ENCODE measurements around the gene ZDHHC1. TPM values are rescaled to one million over a fixed set of nuclear protein-coding genes. Genes with fewer than 3 reads are reported as not detected.

Gene ZDHHC1
- polyA plus RNA-seq, 4 donors = 13.2 to 16.8 (median 14.4) TPM

GRCh38 chr16:67413978-67414911, 2.0 kb downstream of the ZDHHC1 start:
- no peak for DNase-seq (ENCODE audit: low read depth in 4 of 4, low spot score in 3 of 4)

- DNase-seq (ENCODE audit: low read depth in 4 of 4, low spot score in 3 of 4) = no peak
These were observed 4.0 kb downstream of the ZDHHC1 start for GRCh38 chr16:67412294-67412693.

GRCh38 chr16:67411339-67411738, 4.9 kb downstream of the ZDHHC1 start:
- DNase-seq (ENCODE audit: low read depth in 4 of 4, low spot score in 3 of 4) = no peak

GRCh38 chr16:67409631-67410030, 6.6 kb downstream of the ZDHHC1 start:
- DNase-seq (ENCODE audit: low read depth in 4 of 4, low spot score in 3 of 4) = no peak

GRCh38 chr16:67407788-67408452, 8.4 kb downstream of the ZDHHC1 start:
- DNase-seq (ENCODE audit: low read depth in 4 of 4, low spot score in 3 of 4) = no peak

GRCh38 chr16:67407176-67407787, 9.0 kb downstream of the ZDHHC1 start:
- DNase-seq (ENCODE audit: low read depth in 4 of 4, low spot score in 3 of 4) = no peak

GRCh38 chr16:67406111-67406971, 9.9 kb downstream of the ZDHHC1 start:
- DNase-seq (ENCODE audit: low read depth in 4 of 4, low spot score in 3 of 4) = no peak

GRCh38 chr16:67405336-67405735, 10.9 kb downstream of the ZDHHC1 start:
- no peak for DNase-seq (ENCODE audit: low read depth in 4 of 4, low spot score in 3 of 4)

GRCh38 chr16:67404740-67405226, 11.5 kb downstream of the ZDHHC1 start:
- DNase-seq (ENCODE audit: low read depth in 4 of 4, low spot score in 3 of 4) = no peak

GRCh38 chr16:67403976-67404555, 12.2 kb downstream of the ZDHHC1 start:
- no peak for DNase-seq (ENCODE audit: low read depth in 4 of 4, low spot score in 3 of 4)

- no peak for DNase-seq (ENCODE audit: low read depth in 4 of 4, low spot score in 3 of 4)
These were observed 15.4 kb downstream of the ZDHHC1 start for GRCh38 chr16:67400901-67401300.

- no peak for DNase-seq (ENCODE audit: low read depth in 4 of 4, low spot score in 3 of 4)
These were observed 16.2 kb downstream of the ZDHHC1 start for GRCh38 chr16:67399749-67400704.

GRCh38 chr16:67399218-67399733, 17.0 kb downstream of the ZDHHC1 start:
- no peak for DNase-seq (ENCODE audit: low read depth in 4 of 4, low spot score in 3 of 4)

- DNase-seq (ENCODE audit: low read depth in 4 of 4, low spot score in 3 of 4) = no peak
These were observed 17.6 kb downstream of the ZDHHC1 start for GRCh38 chr16:67398546-67399217.

GRCh38 chr16:67397812-67398545, 18.3 kb downstream of the ZDHHC1 start:
- DNase-seq (ENCODE audit: low read depth in 4 of 4, low spot score in 3 of 4) = no peak

GRCh38 chr16:67397036-67397801, 19.1 kb downstream of the ZDHHC1 start:
- DNase-seq (ENCODE audit: low read depth in 4 of 4, low spot score in 3 of 4) = no peak
